Left renal pelvis (tissue), 4 donors: Measurements from ENCODE around the gene TTC7B. TPM values are rescaled to one million over a fixed set of nuclear protein-coding genes. Genes with fewer than 3 reads are reported as not detected.

Experiments
- DNase-seq, 4 donors: peaks; one replicate each; pipeline ENCODE4 v3.0.0-alpha.2; 2013; ENCODE audit warnings: low read depth in 4 of 4, low spot score in 3 of 4
- polyA plus RNA-seq, 4 donors: library from polyadenylated mRNA; unstranded; fragments of 120-200 nt; gene quantifications; one replicate each; pipeline ENCODE4 v1.2.1, GENCODE V29; 2013; ENCODE audit not compliant: insufficient read length in 4 of 4

Gene TTC7B
- polyA plus RNA-seq, 4 donors, result 35.3 to 49.1 (median 47.4) TPM

DNA sequence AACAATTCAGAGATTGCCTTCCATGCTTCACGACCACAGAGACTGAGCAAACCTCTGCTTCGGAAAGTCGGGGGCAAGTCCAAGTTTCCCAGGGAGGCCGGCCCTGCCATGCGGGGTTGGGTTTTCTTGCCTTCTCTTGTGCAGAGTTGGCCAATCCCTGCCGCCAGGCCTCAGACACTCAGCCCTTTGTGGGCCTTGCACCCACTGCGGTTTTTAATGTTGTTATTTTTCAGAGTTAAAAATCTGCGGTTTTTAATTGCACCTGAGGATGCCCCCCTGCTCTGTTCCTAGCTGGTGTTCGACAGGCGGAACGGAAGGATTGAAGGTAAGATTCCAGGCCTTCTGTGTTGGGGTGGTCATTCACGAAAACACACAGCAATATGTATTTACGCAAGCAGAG lies 310.7 kb downstream of the TTC7B start:
- DNase-seq, result no peak

DNA sequence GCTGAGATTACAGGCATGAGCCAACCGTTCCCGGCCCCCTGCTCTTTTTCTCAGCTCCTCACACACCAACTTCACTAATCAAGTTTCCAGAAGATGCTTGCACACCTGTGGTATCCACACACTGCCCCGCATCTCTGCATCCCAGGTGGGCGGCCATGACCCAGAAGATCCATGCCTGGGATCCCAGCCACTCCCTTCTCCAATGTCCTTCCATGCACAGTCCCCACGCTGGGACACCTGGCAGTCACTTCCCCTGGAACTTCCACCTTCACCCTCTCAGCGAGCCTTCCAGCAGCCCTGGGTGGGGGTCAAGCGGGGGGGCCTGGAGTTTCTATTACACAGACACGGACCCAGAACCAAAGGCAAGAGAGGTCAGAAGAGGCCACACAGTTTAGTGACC lies 311.6 kb downstream of the TTC7B start:
- DNase-seq, result no peak

DNA sequence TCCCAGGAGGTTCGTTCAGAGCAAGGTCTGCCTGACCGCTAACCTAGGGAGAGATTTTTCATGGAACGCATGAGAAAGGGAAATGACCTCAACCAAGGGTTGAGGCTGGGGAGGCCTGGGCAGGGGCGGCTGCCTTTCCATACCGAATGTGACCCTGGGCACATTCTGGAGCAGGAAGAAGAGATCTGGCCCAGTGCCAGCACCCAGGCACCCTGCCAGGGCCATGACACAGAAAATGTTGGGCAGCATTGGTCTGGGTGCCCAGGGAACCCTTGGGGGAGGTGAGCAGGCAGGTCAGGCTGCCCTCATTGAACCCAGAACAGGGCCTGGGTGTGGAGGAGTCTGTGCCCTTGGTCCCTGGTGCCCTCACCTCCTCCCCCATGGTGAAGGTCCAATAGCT lies 312.6 kb downstream of the TTC7B start:
- no peak for DNase-seq

DNA sequence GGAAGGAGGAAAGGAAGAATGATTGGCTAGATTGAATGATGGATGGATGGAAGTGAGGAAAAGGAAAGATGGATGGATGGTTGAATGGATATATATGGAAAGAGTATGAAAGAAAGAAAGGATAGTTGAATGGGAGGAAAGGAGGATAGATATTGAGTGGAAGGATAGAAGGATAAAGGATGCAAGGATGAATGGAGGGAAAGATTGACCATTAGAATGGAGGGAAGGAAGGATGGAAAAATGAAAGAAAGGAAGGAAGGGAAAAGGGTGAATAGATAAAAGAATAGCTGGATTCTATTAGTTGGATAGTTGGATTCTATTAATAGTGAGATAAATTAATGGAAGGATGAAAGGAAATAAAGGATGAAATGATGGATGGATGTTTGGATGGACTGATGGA lies 313.5 kb downstream of the TTC7B start:
- DNase-seq, result no peak

DNA sequence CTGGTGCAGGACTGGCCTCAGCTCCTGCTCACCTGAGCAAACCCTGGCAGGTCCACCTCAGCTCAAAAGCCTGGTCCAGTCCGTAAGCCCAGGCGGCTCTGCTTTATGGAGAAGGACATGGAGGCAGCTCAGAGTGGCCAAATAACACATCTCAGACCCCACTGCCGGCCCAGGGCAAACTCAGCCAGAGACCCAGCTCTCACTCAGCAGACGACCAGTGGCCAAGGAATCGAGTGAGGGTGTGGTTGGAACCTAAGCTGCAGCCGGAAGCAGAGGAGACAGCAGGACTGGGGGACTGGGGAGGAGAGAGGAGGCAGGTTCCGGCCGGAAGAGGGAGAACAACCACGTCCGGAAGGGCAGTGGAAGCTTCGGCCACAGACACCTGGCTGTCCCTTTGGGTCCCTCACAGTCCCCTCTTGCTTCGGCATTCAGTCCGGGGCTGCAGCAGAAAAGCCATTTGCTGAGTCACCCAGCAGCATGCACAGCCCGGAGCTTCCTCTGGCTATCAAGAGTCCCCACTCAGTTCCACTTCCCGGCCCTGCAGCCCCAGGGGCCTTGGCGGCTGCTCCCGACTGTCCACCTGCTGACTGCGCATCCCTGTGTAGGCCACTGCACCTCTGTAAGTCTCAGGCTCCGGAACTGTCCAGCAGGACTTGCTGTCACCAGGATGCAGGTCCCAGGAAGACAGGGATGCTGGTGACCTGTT lies 315.4 kb downstream of the TTC7B start:
- no peak for DNase-seq

DNA sequence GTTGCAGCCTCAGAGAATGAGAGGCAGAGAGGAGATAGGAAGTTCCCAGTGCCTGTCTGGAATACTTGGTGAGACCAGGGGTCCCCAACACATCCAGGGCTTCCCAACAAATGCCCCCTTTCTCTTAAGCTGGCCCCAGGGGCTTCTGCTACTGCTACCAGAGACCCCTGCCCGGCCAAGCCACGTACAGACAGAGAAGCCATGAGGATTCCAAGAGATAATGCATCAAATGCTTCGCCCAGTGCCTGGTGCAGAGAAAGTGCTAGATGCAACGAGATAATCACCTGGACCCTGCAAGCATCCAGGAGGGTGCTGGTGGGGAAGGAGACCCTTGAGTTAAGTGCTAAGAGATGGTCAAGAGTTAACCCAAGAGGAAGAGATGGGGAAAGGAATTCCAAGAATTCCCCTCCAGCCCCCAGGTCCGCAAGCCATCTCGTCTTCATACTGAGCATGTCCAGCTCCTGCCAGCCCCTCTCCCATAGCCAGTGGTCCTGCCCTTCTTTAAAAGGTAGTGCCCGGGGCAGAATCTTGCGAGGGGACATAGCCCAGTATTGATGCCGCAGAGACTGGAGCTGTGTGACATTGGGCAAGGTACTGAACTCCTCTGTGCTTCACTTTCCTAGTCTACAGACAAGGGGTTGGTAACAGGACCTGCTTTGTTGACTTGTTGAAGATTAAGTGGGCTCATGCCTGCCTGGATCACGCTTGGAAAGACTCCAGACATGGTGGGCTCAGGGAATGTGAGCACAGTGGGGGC lies 316.1 kb downstream of the TTC7B start:
- no peak for DNase-seq

DNA sequence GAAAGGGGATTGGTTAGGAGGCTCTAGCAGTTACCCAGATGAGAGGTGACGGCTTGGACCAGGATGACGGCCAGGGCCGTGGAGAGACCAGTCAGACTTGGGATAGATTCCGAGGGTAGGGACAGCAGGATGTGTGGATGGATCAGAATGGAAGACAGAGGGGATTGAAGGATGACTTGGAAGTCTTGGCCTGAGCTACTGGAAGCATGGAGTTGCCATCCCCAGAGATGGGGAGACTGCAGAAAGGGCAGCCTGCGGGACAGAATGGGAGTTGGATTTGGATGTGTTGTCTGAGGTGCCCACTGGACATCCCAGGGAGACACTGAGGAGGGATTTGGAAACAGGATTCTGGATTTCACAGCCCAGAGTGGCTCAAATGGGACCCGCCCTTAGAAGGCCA lies 317.1 kb downstream of the TTC7B start:
- no peak for DNase-seq

DNA sequence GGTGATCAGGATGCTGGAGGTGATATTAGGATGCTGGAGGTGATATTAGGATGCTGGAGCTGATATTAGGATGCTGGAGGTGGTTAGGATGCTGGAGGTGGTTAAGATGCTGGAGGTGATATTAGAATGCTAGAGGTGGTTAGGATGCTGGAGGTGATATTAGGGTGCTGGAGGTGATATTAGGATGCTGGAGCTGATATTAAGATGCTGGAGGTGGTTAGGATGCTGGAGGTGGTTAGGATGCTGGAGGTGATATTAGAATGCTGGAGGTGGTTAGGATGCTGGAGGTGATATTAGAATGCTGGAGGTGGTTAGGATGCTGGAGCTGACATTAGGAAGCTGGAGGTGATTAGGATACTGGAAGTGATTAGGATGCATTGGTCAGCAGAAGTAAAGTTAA lies 318.0 kb downstream of the TTC7B start:
- no peak for DNase-seq

DNA sequence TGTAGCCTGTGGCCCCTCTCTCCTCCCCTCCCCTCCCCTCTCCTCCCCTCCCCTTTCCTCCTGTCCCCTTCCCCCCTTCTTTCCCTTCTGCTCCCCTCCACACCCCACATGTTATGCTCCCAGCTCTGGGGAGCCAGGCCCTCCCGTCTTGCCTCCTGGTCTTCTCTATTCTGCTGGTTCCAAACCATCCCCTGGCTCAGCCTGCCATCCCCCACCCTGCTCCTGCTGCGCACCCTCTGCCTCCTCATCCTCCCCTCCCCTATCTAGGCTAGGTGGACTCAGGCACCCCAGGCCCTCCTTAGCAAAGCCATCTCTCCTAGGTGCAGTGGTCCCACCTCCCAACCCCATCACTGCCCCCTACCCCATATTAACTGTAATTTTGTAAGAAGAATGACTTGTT lies 319.9 kb downstream of the TTC7B start:
- no peak for DNase-seq

DNA sequence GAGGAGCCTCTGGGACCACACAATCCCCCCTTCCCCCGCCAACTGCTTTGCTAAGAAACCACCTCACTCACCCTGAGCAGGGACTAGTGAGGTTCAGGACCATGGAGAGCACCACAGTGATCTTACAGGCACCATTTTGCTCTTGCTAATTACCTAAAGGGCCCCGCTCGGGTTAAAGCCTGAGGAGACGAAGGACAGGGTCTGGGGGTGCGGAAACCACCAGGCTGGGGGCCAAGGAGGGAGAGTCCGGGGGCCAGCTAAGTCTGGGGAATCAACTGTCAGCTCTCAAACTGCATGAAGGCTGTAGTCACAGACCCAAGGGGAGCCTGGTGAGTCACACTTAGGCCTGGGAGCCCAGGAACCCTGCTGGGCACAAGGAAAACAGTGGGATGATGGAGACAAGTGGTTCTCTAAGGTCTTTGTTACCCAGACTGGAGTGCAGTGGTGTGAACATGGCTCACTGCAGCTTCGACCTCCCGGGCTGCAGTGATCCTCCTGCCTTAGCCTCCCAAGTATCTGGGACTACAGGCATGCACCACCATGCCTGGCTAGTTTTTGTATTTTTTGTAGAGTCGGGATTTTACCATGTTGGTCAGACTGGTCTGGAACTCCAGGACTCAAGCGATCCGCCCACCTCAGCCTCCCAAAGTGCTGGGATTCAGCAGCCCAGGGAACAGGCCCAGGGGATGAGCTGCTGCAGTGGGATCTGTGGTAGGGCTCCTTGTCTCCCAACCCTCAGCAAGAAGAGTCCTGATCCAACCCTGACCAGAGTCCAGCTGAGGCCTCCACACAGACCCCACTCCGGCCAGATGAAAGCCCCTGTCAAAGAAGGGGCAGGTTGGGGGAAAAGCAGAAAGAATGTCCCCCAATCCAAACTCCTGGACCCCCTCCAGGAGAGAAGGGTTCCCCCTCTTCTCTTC lies 320.6 kb downstream of the TTC7B start:
- DNase-seq, result peak in 3 of 4 donors; percentile 67 to 85 (median 78)

DNA sequence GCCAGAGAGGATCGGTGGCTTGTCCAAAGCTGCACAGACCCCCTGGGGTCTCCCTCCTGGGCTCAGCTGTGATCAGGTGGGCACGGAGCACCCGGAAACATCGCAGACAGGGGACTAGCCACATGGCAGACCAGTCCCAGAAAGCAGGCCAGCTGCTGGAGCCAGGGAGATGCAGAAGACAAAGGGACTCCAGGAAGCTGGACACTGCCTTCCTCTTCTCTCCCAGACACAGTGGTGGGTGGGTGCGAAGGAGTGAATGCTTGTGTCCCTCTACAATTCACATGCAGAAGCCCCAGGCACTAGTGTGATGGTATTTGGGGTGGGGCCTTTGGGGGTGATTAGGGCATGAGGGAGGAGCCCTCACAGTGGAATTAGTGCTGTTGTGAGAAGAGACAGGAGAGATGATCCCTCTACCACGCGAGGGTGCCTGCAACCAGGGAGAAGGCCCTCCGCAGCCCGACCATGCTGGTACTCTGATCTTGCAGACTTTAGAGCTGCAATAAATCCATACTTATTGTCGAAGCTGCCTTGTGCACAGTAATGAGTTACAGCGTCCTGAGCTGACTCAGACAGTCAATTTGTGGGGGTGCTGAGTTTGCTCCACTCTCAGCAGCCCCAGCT lies 324.2 kb downstream of the TTC7B start:
- no peak for DNase-seq

DNA sequence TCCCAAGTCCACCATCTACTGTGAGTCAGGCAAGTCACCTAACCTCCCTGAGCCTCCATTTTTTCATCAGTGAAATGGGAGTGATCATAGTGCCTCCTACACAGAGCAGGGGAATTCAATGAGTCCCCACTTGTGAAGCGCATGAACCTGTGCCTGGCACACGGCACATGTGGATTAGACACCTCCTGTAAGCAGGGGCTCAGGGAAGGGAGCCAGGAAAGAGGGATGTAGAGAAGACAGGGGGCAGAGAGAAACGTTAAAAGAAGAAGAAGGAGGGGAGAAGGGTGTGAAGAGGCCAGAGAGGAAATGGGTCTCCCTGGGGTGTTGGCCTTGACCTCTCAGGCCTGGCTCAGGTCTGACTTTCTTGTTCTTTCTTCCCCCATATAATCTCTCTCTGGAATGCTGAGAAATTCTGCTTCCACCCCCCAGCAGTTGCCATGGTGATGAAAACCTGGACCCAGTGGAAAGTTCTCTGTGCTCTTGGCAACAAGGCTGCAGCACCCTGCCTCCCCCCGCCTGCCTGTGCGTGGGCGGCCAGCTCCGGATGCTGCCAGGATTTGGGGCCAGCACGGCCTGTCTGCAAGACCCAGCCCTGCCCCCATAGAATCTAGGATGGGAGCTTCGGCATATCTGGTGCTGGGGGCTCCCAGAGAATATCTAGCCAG lies 324.9 kb downstream of the TTC7B start:
- no peak for DNase-seq

DNA sequence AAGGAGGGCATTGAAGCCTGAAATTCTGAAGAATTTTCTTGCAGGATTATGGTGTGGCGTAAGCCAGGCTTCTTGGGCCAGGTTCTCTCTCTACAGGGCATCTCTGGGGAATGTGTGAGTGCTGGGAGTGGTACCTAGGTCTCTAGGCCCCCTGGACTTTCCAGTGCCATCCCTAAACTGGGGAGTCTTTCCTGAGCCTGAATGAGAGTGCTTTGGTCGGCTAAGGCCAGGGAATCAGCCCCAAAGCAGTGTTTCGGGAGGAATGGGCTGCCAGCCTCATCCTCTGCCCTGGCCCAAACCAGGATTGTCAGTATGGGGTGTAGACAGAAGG lies 325.5 kb downstream of the TTC7B start:
- no peak for DNase-seq

DNA sequence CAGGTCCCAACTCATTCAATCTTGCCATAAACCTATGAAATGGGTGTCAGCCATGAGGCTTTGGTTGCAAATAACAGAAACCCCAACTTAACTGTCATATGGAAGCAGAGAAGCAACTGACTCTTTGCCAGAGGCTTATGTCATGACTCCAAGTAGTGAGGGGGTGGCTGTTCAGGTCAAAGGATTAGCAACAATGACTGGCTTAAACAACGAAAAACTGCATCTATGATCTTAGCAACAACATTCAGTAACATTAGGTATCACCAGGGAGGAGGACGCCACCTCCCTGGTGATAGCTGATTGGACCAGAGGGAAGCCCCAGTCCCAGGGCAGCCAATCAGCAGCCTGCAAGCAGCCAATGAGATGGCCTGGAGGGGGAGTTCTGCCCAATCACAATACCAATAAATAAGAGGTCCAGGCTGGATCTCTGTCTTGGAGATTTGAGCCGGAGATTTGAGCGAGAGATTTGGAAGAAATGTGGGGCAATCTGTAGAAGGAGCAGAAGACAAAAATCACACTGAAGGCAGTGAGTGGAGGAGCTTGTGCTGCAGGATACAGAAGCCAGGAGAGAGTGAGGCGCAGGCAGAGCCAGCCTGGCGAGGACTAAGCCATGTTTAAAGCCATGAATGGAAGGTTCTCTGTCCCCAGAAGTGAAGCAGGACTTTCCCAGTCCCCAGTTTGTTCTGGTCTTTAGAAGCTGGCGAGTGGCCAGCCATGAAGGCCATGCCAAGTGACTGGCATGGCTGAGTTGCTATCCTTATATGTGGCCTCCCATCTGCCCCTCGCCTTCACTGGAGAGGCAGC lies 326.1 kb downstream of the TTC7B start:
- DNase-seq, result no peak

DNA sequence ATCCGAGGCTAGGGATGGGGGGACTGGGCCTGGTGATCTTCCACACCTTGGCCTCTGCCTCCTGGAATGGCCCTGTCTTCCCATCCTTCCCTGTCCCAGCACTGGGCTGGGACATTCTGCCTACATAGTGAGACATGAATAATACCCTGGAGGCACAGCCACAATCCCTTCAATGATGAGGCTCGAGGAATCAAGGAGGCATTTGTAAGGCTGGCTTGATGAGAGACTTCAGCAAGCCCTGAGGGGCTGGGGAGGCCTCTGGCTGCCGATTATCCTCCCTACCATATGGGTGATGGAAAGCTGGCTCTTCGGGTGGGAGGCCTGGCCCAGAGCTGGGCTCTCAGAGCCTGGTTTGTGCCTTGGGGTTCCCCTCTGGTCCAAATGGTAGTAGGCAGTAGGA lies 326.9 kb downstream of the TTC7B start:
- DNase-seq, result no peak

DNA sequence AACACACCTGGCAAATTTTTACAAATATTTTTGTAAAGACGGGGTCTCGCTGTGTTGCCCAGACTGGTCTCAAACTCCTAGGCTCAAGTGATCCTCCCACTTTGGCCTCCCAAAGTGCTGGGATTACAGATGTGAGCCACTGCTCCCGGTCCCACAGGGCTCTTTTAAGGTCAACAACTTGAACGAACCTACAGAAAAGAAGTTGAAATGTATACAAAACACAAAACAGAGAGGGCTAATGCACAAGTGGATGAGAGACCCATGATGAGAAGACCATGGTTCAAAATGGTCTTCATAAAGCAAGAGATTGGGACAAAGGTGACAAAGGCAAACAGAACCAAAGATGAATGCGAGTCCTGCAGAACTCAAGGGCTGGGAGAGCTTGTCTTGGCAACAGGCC lies 328.0 kb downstream of the TTC7B start:
- no peak for DNase-seq

DNA sequence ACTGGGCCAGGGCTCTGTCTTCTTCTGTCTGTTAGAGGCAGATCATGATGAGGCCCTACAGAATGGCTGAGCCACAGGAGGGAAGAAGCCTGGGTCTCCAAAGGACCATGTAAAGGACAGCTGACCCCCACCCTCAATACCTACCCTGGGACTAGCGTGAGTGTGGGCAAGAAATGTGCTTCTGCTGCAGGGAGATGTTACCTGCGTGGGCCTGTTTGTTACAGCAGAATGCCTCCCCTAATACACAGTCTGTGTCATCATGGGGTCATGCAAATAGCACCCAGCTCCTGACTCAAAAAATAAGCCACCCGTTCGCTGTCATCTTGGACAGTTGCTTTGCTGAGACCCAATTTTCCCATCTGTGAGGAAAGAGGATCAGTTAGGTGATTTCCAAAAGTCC lies 328.8 kb downstream of the TTC7B start:
- no peak for DNase-seq

DNA sequence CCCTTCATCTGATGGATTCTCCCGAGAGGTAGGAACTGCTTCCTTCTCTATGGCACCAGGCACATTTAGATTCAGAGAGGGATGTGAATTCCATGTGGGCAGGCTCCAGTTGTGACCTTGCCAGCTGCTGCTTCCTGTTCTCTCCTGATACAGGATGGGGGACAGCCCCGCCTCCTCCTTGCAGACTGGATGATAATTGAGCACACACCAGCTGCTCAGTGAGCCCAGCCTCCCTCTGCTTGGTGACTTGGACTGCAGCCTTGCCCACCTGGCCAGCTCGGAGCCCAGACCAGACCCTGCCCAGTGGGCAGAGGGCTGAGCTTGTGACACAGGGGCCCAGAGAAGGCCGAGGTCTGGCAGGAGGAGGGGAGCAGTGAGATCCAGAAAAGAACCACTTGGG lies 329.2 kb downstream of the TTC7B start:
- no peak for DNase-seq

DNA sequence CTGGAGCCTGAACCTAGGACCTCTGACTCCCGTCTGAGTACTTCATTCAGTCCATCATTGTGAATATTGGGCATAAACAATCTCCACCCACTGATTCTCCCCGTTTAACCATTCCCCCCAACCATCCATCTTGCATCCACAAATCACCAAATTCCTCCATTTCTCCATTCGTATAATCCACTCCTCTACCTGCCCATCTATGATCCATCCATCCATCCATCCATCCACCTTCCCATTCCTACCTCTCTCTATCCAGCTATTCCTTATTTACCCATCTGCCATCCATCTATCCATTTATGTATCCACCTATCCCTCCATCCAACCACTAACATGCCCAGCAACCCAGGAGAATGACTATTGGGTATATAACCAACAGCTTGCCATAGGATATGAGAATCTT lies 331.9 kb downstream of the TTC7B start:
- DNase-seq, result no peak

DNA sequence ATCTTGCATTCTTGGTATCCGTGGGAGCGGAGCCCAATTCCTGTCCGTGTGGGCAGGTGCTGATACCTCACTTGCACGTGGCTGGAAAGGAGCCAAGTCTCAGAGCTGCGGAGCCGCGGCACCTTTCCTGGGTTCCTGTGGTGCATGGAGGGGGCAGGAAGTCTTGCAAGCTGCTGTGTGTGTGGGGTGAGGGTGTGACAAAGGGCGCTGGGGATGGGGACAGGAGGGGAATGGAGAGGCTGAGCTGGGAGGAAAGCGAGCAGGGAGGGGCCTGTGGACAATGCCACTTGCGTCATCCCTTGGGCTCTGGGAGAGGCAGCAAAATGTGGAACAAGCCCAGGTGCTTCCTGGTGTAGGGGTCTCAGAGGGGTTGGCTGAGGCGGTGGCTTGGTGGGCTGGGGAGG lies 332.7 kb downstream of the TTC7B start:
- no peak for DNase-seq
